ENCODE results near the gene MTF1.
A peak's percentile ranks its signal among the peaks of the same experiment; 100 is the strongest.

- peak; percentile 72 for TF ChIP-seq TEAD4 (IDR thresholded peaks at IDR 0.05)
- peak; percentile 50 for TF ChIP-seq TAF1 (IDR thresholded peaks at IDR 0.05; ENCODE audit: low read depth)
- TF ChIP-seq EP300 (IDR thresholded peaks at IDR 0.05; ENCODE audit: borderline replicate concordance) = no peak; the same call in 1 of the 2 replicates
- TF ChIP-seq NFIC (IDR thresholded peaks at IDR 0.05) = peak; percentile 57; the same call in 1 of the 2 replicates
- TF ChIP-seq RAD21 (IDR thresholded peaks at IDR 0.05; ENCODE audit: low read depth) = no peak
- TF ChIP-seq EGR1 (IDR thresholded peaks at IDR 0.05) = no peak
- TF ChIP-seq REST (IDR thresholded peaks at IDR 0.05; ENCODE audit: low read depth) = no peak
These were observed 51.6 kb downstream of the MTF1 start, which contains the start of the genes C1orf122 and YRDC for GRCh38 chr1:37807555-37808368.
